ENCODE measurements around the gene PPP2R3A.

GRCh38 chr3:136070334-136070733 lies 104.8 kb downstream of the PPP2R3A start:
- no peak for TF ChIP-seq EZH2 (IDR thresholded peaks at IDR 0.05; ENCODE audit: insufficient read depth, poor library complexity, severe bottlenecking)
- TF ChIP-seq EZH2phosphoT487 (IDR thresholded peaks at IDR 0.05; ENCODE audit: insufficient read depth, low read depth), result no peak

All from GM23248 (cell line).